Panc1 (cell line): ENCODE data around the gene ZSCAN5C.

Experiments used
- CTCF ChIP-seq: fragments of 450-650 bp; IDR thresholded peaks from 2 replicates; pipeline ENCODE4 v1.5.1; 2017; ENCODE audit warnings: mild to moderate bottlenecking
- POLR2AphosphoS5 ChIP-seq: IDR thresholded peaks from 2 replicates; pipeline ENCODE4 v1.6.1; 2012; ENCODE audit warnings: mild to moderate bottlenecking, low read depth, low read length, moderate library complexity
- REST ChIP-seq, 2 experiments: IDR thresholded peaks; 2 replicates each; pipeline ENCODE4 v1.6.1; 2011 to 2012; ENCODE audit warnings: low read depth in 2 of 2, control low read depth in 1 of 2, low read length in 1 of 2, mild to moderate bottlenecking in 1 of 2, moderate library complexity in 1 of 2; ENCODE audit not compliant: insufficient read depth in 1 of 2
- TCF7L2 ChIP-seq: IDR thresholded peaks from 2 replicates; pipeline ENCODE4 v1.6.1; 2011; ENCODE audit warnings: mild to moderate bottlenecking, low read depth, low read length, inconsistent platforms

GRCh38 chr19:56223481-56223880 lies 21.4 kb downstream of the ZSCAN5C start:
- no peak for TF ChIP-seq CTCF
- no peak for TF ChIP-seq POLR2AphosphoS5
- TF ChIP-seq TCF7L2: no peak
- TF ChIP-seq REST (IDR thresholded peaks at IDR 0.05; ENCODE audit: insufficient read depth in 1 of 2, low read depth in 2 of 2, low read length in 1 of 2): no peak
